COLO668 (cell line): ENCODE measurements around the gene HOXA1.
A peak's percentile ranks its signal among the peaks of the same experiment; 100 is the strongest.

Experiments used
- DNase-seq: peaks from one replicate; lab custom pipeline; 2025; ENCODE audit not compliant: unreplicated experiment; lab: John Stamatoyannopoulos, UW

The HOXA1 gene

GRCh38 chr7:27132214-27132613 lies 36.4 kb upstream of the HOXA1 start:
- no peak for DNase-seq

GRCh38 chr7:27131390-27131819 lies 35.6 kb upstream of the HOXA1 start:
- no peak for DNase-seq

GRCh38 chr7:27130540-27131389 lies 35.0 kb upstream of the HOXA1 start, which contains the start of gene HOXA4:
Gene HOXA4 (minus strand): TSS chr7:27130757. CDS start chr7:27130733, 24 bp downstream.
- DNase-seq = peak; percentile 98

- DNase-seq = peak; percentile 85
Measured at GRCh38 chr7:27129729-27130539, 34.1 kb upstream of the HOXA1 start.

GRCh38 chr7:27128776-27129728 lies 33.3 kb upstream of the HOXA1 start:
- DNase-seq = no peak

- no peak for DNase-seq
Measured at GRCh38 chr7:27128034-27128433, 32.2 kb upstream of the HOXA1 start.

- DNase-seq = no peak
Measured at GRCh38 chr7:27126596-27127327, 31.0 kb upstream of the HOXA1 start.

GRCh38 chr7:27125986-27126394 lies 30.2 kb upstream of the HOXA1 start:
- no peak for DNase-seq

GRCh38 chr7:27124902-27125689 lies 29.3 kb upstream of the HOXA1 start:
- no peak for DNase-seq

- no peak for DNase-seq
Measured at GRCh38 chr7:27124096-27124901, 28.5 kb upstream of the HOXA1 start.

- no peak for DNase-seq
Measured at GRCh38 chr7:27123477-27124053, 27.8 kb upstream of the HOXA1 start.

GRCh38 chr7:27123007-27123476 lies 27.2 kb upstream of the HOXA1 start:
- no peak for DNase-seq

- no peak for DNase-seq
Measured at GRCh38 chr7:27122077-27122910, 26.5 kb upstream of the HOXA1 start.

GRCh38 chr7:27121684-27122076 lies 25.9 kb upstream of the HOXA1 start:
- no peak for DNase-seq

- no peak for DNase-seq
Measured at GRCh38 chr7:27119412-27119911, 23.7 kb upstream of the HOXA1 start.

GRCh38 chr7:27118580-27118979 lies 22.8 kb upstream of the HOXA1 start:
- DNase-seq = no peak

GRCh38 chr7:27117887-27118491 lies 22.2 kb upstream of the HOXA1 start:
- no peak for DNase-seq
